HEK293 (cell line): ENCODE results near the gene TFAM.

ENCODE experiments used
- CTCF ChIA-PET: fragments of 350-600 bp; formaldehyde crosslinking; extraction: SDS; loops from one replicate; lab custom pipeline; 2021; ENCODE audit warnings: antibody characterized with exemption; lab: Yijun Ruan, JAX
- POLR2A ChIA-PET: fragments of 300-600 bp; formaldehyde crosslinking; extraction: SDS; loops from one replicate; lab custom pipeline; 2020; ENCODE audit warnings: antibody characterized with exemption, inconsistent platforms; lab: Yijun Ruan, JAX
- H3K27ac ChIP-seq: fragments of 200-500 bp; sonication (Bioruptor generic); 2 replicates; pipeline ENCODE4 v1.5.1; 2014; ENCODE audit warnings: low read depth, low read length, control low read depth, inconsistent platforms; ENCODE audit errors: extremely low read depth
- H3K36me3 ChIP-seq, 2 experiments: fragments of 200-500 bp in 1 of 2; sonication (Bioruptor generic) in 1 of 2; 1 replicate in 1 of 2; 2 replicates in 1 of 2; pipeline ENCODE4 v1.5.1; 2014 to 2017; ENCODE audit warnings: inconsistent platforms in 2 of 2, low read length in 2 of 2; ENCODE audit not compliant: control insufficient read depth in 2 of 2, insufficient read depth in 1 of 2
- H3K4me1 ChIP-seq: fragments of 200-500 bp; sonication (Bioruptor generic); 2 replicates; pipeline ENCODE4 v1.5.1; 2014; ENCODE audit warnings: mild to moderate bottlenecking, low read length, inconsistent platforms; ENCODE audit not compliant: control insufficient read depth, insufficient read depth
- H3K4me3 ChIP-seq: 2 replicates; pipeline ENCODE4 v1.5.1; 2011; ENCODE audit warnings: low read depth, mild to moderate bottlenecking, control low read depth, low read length, moderate library complexity
- H3K9me3 ChIP-seq: fragments of 200-500 bp; sonication (Bioruptor generic); 2 replicates; pipeline ENCODE4 v1.5.1; 2014; ENCODE audit warnings: low read depth, low read length, inconsistent platforms; ENCODE audit not compliant: control insufficient read depth, insufficient read depth
- BCL11B ChIP-seq: fragments of 450-650 bp; formaldehyde crosslinking; IDR thresholded peaks from 2 replicates; pipeline ENCODE4 v1.5.1; 2016; ENCODE audit warnings: low read depth, missing biosample characterization, missing genetic modification characterization
- ELK4 ChIP-seq: IDR thresholded peaks from 2 replicates; pipeline ENCODE4 v1.6.1; 2011; ENCODE audit warnings: mild to moderate bottlenecking, low read depth, low read length, borderline replicate concordance
- GLIS1 ChIP-seq: fragments of 450-650 bp; formaldehyde crosslinking; IDR thresholded peaks from 2 replicates; pipeline ENCODE4 v1.5.1; 2016; ENCODE audit warnings: missing biosample characterization, missing genetic modification characterization
- HOXA7 ChIP-seq: sonication (generic); formaldehyde crosslinking; IDR thresholded peaks from 2 replicates; pipeline ENCODE4 v1.8.1; 2022; ENCODE audit warnings: missing genetic modification reagents, borderline replicate concordance
- PRDM10 ChIP-seq: fragments of 450-650 bp; formaldehyde crosslinking; IDR thresholded peaks from 2 replicates; pipeline ENCODE4 v1.5.1; 2016; ENCODE audit warnings: missing biosample characterization, missing genetic modification characterization
- RBAK ChIP-seq: fragments of 450-650 bp; formaldehyde crosslinking; IDR thresholded peaks from 2 replicates; pipeline ENCODE4 v1.5.1; 2016; ENCODE audit warnings: missing biosample characterization, missing genetic modification characterization
- ZNF140 ChIP-seq: fragments of 450-650 bp; formaldehyde crosslinking; IDR thresholded peaks from 2 replicates; pipeline ENCODE4 v1.5.1; 2016; ENCODE audit warnings: missing biosample characterization, missing genetic modification characterization
- ZNF184 ChIP-seq: fragments of 450-650 bp; IDR thresholded peaks from 2 replicates; pipeline ENCODE4 v1.5.1; 2018; ENCODE audit warnings: missing biosample characterization, mild to moderate bottlenecking, missing genetic modification characterization
- ZNF211 ChIP-seq: fragments of 450-650 bp; formaldehyde crosslinking; IDR thresholded peaks from 2 replicates; pipeline ENCODE4 v1.5.1; 2016; ENCODE audit warnings: low read depth, missing biosample characterization, missing genetic modification characterization
- ZNF350 ChIP-seq: fragments of 450-650 bp; formaldehyde crosslinking; IDR thresholded peaks from 2 replicates; pipeline ENCODE4 v1.5.0; 2017; ENCODE audit warnings: missing biosample characterization, mild to moderate bottlenecking, missing genetic modification characterization
- ZNF433 ChIP-seq: fragments of 450-650 bp; formaldehyde crosslinking; IDR thresholded peaks from 2 replicates; pipeline ENCODE4 v1.5.1; 2016; ENCODE audit warnings: missing biosample characterization, missing genetic modification characterization, low read depth
- ZNF510 ChIP-seq: fragments of 450-650 bp; formaldehyde crosslinking; IDR thresholded peaks from 2 replicates; pipeline ENCODE4 v1.5.1; 2018; ENCODE audit warnings: mild to moderate bottlenecking, missing genetic modification characterization, missing biosample characterization; ENCODE audit not compliant: insufficient replicate concordance
- ZNF514 ChIP-seq: fragments of 450-650 bp; formaldehyde crosslinking; IDR thresholded peaks from 2 replicates; pipeline ENCODE4 v1.5.1; 2016; ENCODE audit warnings: missing biosample characterization, missing genetic modification characterization
- ZNF626 ChIP-seq: fragments of 450-650 bp; sonication (Bioruptor Pico); formaldehyde crosslinking; IDR thresholded peaks from 2 replicates; pipeline ENCODE4 v1.5.1; 2018; ENCODE audit warnings: missing biosample characterization, missing genetic modification characterization, inconsistent platforms
- ZNF747 ChIP-seq: fragments of 450-650 bp; formaldehyde crosslinking; IDR thresholded peaks from 2 replicates; pipeline ENCODE4 v1.5.1; 2016; ENCODE audit warnings: missing biosample characterization, missing genetic modification characterization
- ZXDB ChIP-seq: fragments of 450-650 bp; formaldehyde crosslinking; IDR thresholded peaks from 2 replicates; pipeline ENCODE4 v1.5.1; 2016; ENCODE audit warnings: missing biosample characterization, missing genetic modification characterization
- TF ChIP-seq, protein P1 (sequence below): fragments of 450-650 bp; formaldehyde crosslinking; IDR thresholded peaks from 2 replicates; pipeline ENCODE4 v1.5.1; 2016; ENCODE audit warnings: missing biosample characterization, missing genetic modification characterization
- TF ChIP-seq, protein P2 (sequence below): fragments of 450-650 bp; IDR thresholded peaks from 2 replicates; pipeline ENCODE4 v1.5.1; 2018; ENCODE audit warnings: missing biosample characterization, mild to moderate bottlenecking, missing genetic modification characterization

TFAM gene

GRCh38 chr10:58439632-58440364, 54.6 kb downstream of the TFAM start:
- no peak overlapping the region for H3K4me3 ChIP-seq
- no peaks in the 10 kb centered on the region for H3K36me3 ChIP-seq
- ChIA-PET POLR2A (no interaction called here), CTCF (interaction anchor here (0.8 kb wide), 1 partner anchor 24 kb away, joined by 3 read pairs; no protein-coding TSS in a partner anchor)
- TF ChIP-seq ZNF510 (tag by site-specific recombination) (no peak), PRDM10 (tag by site-specific recombination) (no peak), ZNF350 (tag by site-specific recombination) (no peak), ZXDB (tag by site-specific recombination) (no peak), RBAK (tag by site-specific recombination) (no peak), ZNF140 (tag by site-specific recombination) (no peak), ZNF433 (tag by site-specific recombination) (no peak), BCL11B (tag by site-specific recombination) (no peak), ZNF211 (tag by site-specific recombination) (no peak), ZNF747 (tag by site-specific recombination) (no peak)
- peaks cover 13% of the 10 kb centered on the region for H3K4me1 ChIP-seq
- H3K27ac ChIP-seq = no peak overlapping the region
- H3K9me3 ChIP-seq = no peaks in the 10 kb centered on the region

DNA sequence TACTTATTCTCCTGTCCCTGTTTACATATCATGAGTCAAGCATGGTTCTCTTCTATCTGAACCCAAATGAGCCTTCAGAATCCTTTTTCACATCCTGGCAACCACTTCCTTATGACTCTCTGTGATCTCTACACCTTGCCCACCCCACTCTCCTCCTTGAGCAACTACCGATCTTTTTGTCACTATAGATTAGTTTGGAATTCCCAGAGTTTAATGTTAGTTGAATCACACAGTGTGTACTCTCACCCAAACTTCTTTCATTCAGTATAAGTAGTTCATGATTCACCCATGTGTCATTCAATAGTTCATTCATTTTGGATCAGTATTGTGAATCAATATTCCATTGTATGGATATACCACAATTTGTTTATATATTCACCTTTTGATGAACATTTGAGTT, 55.3 kb downstream of the TFAM start:
- Histone ChIP-seq H3K27ac (no peak overlapping the region), H3K4me1 (peaks cover 13% of the 10 kb centered on the region), H3K9me3 (no peaks in the 10 kb centered on the region), H3K36me3 (no peaks in the 10 kb centered on the region), H3K4me3 (no peak overlapping the region)
- no peak for TF ChIP-seq ELK4
- POLR2A ChIA-PET = no interaction called here
- CTCF ChIA-PET = no interaction called here

DNA sequence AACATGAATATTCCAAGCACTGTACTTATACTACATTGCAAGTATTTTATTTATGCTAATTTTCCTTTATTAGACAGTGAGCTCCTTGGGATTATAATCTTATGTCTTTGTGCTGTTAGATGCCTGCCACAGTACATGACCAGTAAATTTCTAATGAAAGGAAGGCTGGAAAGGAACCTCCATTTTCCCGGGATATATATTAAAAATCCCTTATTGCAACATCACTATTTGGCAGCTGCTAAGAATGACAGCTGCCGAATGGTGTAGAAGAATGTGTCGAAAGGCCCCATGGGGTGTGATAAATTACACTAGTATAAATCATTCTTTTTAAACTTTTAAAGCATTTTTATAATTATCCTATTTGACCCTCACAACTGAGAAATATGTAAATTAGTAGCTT, 59.1 kb downstream of the TFAM start:
- TF ChIP-seq, protein P1, sequence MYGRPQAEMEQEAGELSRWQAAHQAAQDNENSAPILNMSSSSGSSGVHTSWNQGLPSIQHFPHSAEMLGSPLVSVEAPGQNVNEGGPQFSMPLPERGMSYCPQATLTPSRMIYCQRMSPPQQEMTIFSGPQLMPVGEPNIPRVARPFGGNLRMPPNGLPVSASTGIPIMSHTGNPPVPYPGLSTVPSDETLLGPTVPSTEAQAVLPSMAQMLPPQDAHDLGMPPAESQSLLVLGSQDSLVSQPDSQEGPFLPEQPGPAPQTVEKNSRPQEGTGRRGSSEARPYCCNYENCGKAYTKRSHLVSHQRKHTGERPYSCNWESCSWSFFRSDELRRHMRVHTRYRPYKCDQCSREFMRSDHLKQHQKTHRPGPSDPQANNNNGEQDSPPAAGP (tag by site-specific recombination) = no peak
- TF ChIP-seq GLIS1 (no peak), HOXA7 (CRISPR knock-in tag) (no peak), ZNF514 (tag by site-specific recombination) (no peak), ZNF184 (no peak), ZNF626 (no peak)
- TF ChIP-seq, protein P2, sequence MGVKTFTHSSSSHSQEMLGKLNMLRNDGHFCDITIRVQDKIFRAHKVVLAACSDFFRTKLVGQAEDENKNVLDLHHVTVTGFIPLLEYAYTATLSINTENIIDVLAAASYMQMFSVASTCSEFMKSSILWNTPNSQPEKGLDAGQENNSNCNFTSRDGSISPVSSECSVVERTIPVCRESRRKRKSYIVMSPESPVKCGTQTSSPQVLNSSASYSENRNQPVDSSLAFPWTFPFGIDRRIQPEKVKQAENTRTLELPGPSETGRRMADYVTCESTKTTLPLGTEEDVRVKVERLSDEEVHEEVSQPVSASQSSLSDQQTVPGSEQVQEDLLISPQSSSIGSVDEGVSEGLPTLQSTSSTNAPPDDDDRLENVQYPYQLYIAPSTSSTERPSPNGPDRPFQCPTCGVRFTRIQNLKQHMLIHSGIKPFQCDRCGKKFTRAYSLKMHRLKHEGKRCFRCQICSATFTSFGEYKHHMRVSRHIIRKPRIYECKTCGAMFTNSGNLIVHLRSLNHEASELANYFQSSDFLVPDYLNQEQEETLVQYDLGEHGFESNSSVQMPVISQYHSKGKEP (tag by site-specific recombination) = no peak
- Histone ChIP-seq H3K27ac (no peak overlapping the region), H3K4me1 (peaks cover 4% of the 10 kb centered on the region; the same call in 1 of the 2 replicates), H3K36me3 (no peaks in the 10 kb centered on the region), H3K9me3 (no peaks in the 10 kb centered on the region), H3K4me3 (no peak overlapping the region)
- ChIA-PET CTCF (interaction anchor here (0.9 kb wide), 1 partner anchor 9 kb away, joined by 3 read pairs; no protein-coding TSS in a partner anchor), POLR2A (interaction anchor here (1.2 kb wide), 1 partner anchor 68 kb away, joined by 3 read pairs; no protein-coding TSS in a partner anchor)
